HepG2 (cell line): ENCODE measurements around the gene MAGT1. TPM values are rescaled to one million over a fixed set of nuclear protein-coding genes. Genes with fewer than 3 reads are reported as not detected.

Experiments used
- ELF1 ChIP-seq: sonication (generic); formaldehyde crosslinking; IDR thresholded peaks from 2 replicates; pipeline ENCODE4 v1.4.0; 2020; ENCODE audit warnings: missing genetic modification reagents
- FOXK2 ChIP-seq: fragments of 450-650 bp; IDR thresholded peaks from 2 replicates; pipeline ENCODE4 v1.6.1; 2016
- HDAC2 ChIP-seq: sonication (generic); formaldehyde crosslinking; IDR thresholded peaks from 2 replicates; pipeline ENCODE4 v1.4.0; 2020; ENCODE audit warnings: missing genetic modification reagents
- IKZF5 ChIP-seq: IDR thresholded peaks from 2 replicates; pipeline ENCODE4 v1.6.1; 2018; ENCODE audit warnings: missing genetic modification reagents, mild to moderate bottlenecking, missing compliant biosample characterization
- KDM1A ChIP-seq: IDR thresholded peaks from 2 replicates; pipeline ENCODE4 v1.6.1; 2016; ENCODE audit warnings: missing compliant biosample characterization
- MTF2 ChIP-seq: sonication (generic); formaldehyde crosslinking; IDR thresholded peaks from 2 replicates; pipeline ENCODE4 v1.5.0; 2020; ENCODE audit warnings: missing genetic modification reagents, borderline replicate concordance
- NRL ChIP-seq: sonication (generic); formaldehyde crosslinking; IDR thresholded peaks from 2 replicates; pipeline ENCODE4 v1.5.0; 2020; ENCODE audit warnings: missing genetic modification reagents, mild to moderate bottlenecking, moderate library complexity, borderline replicate concordance
- PHB2 ChIP-seq: fragments of 450-650 bp; IDR thresholded peaks from 2 replicates; pipeline ENCODE4 v1.6.1; 2018; ENCODE audit not compliant: partially characterized antibody
- PITX1 ChIP-seq: sonication (generic); formaldehyde crosslinking; IDR thresholded peaks from 2 replicates; pipeline ENCODE4 v1.5.1; 2020; ENCODE audit warnings: mild to moderate bottlenecking, missing genetic modification reagents
- RXRB ChIP-seq: IDR thresholded peaks from 2 replicates; pipeline ENCODE4 v1.6.1; 2016; ENCODE audit warnings: borderline replicate concordance, missing genetic modification reagents, missing compliant biosample characterization
- SALL2 ChIP-seq: sonication (generic); formaldehyde crosslinking; IDR thresholded peaks from 2 replicates; pipeline ENCODE4 v1.8.1; 2023; ENCODE audit warnings: mild to moderate bottlenecking, missing genetic modification reagents, inconsistent platforms
- SATB2 ChIP-seq: sonication (generic); formaldehyde crosslinking; IDR thresholded peaks from 2 replicates; pipeline ENCODE4 v1.5.0; 2020; ENCODE audit warnings: missing genetic modification reagents
- SIX1 ChIP-seq: sonication (generic); formaldehyde crosslinking; IDR thresholded peaks from 2 replicates; pipeline ENCODE4 v1.4.0; 2020; ENCODE audit warnings: missing genetic modification reagents, borderline replicate concordance
- SUZ12 ChIP-seq: fragments of 150-350 bp; IDR thresholded peaks from 2 replicates; pipeline ENCODE4 v1.6.1; 2014; ENCODE audit warnings: low read depth, low read length
- TAF15 ChIP-seq: fragments of 200-400 bp; formaldehyde crosslinking; IDR thresholded peaks from one replicate; pipeline ENCODE4 v1.6.1; 2018; ENCODE audit warnings: mild to moderate bottlenecking, low read depth, low read length; ENCODE audit not compliant: poor library complexity, severe bottlenecking
- TRAFD1 ChIP-seq: sonication (generic); formaldehyde crosslinking; IDR thresholded peaks from 2 replicates; pipeline ENCODE4 v1.5.1; 2020; ENCODE audit warnings: missing genetic modification reagents, mild to moderate bottlenecking, borderline replicate concordance
- ZBTB34 ChIP-seq: sonication (generic); formaldehyde crosslinking; IDR thresholded peaks from 2 replicates; pipeline ENCODE4 v1.8.0; 2022; ENCODE audit warnings: mild to moderate bottlenecking, missing genetic modification reagents
- ZKSCAN5 ChIP-seq: sonication (generic); formaldehyde crosslinking; IDR thresholded peaks from 2 replicates; pipeline ENCODE4 v1.5.1; 2020; ENCODE audit warnings: mild to moderate bottlenecking, missing genetic modification reagents
- ZNF160 ChIP-seq: sonication (generic); formaldehyde crosslinking; IDR thresholded peaks from 2 replicates; pipeline ENCODE4 v1.8.0; 2022; ENCODE audit warnings: mild to moderate bottlenecking, inconsistent platforms, missing genetic modification reagents
- ZNF674 ChIP-seq: sonication (generic); formaldehyde crosslinking; IDR thresholded peaks from 2 replicates; pipeline ENCODE4 v1.5.0; 2020; ENCODE audit warnings: low read depth, mild to moderate bottlenecking, missing genetic modification reagents
- polyA plus RNA-seq, 8 experiments: library from polyadenylated mRNA; depleted of rRNA in 3 of 8; stranded (reverse) in 7 of 8; unstranded in 1 of 8; fragments of >200 nt; fragmentation: Illumina TruSeq in 4 of 8; extraction: Trizol in 4 of 8; gene quantifications; 2 replicates each; pipeline versions ENCODE4 v1.2.1 to v1.2.3, GENCODE V29; 2011 to 2016; ENCODE audit warnings: low read depth in 4 of 8, missing spikeins in 1 of 8, mixed read lengths in 1 of 8; ENCODE audit not compliant: insufficient read depth in 1 of 8
- total RNA-seq, 5 experiments: library from RNA; depleted of rRNA; stranded (reverse); fragments of >200 nt; fragmentation: Illumina TruSeq; extraction: Trizol; gene quantifications; 2 replicates each; pipeline ENCODE4 v1.2.3, GENCODE V29; 2016; ENCODE audit warnings: low read depth in 1 of 5
- TF ChIP-seq, protein P1 (sequence below): sonication (generic); formaldehyde crosslinking; IDR thresholded peaks from 2 replicates; pipeline ENCODE4 v1.5.1; 2020; ENCODE audit warnings: missing genetic modification reagents, mild to moderate bottlenecking, borderline replicate concordance
- TF ChIP-seq, protein P2 (sequence below): sonication (generic); formaldehyde crosslinking; IDR thresholded peaks from 2 replicates; pipeline ENCODE4 v1.4.0; 2020; ENCODE audit warnings: low read depth, missing genetic modification reagents

The MAGT1 gene
- total and polyA plus RNA-seq, 2 of the 13 experiments (the other 11 are each of a cell fraction or from before 2014, with no cell fraction given), result 38.0 to 75.0 TPM

- TF ChIP-seq IKZF5 (CRISPR knock-in tag) (no peak), PHB2 (no peak), PITX1 (CRISPR knock-in tag) (no peak), KDM1A (CRISPR knock-in tag) (no peak), SALL2 (CRISPR knock-in tag) (no peak), MTF2 (CRISPR knock-in tag) (no peak), FOXK2 (no peak), SATB2 (CRISPR knock-in tag) (no peak), SUZ12 (peak; percentile 35; the same call in 1 of the 2 replicates), ELF1 (no peak), SIX1 (CRISPR knock-in tag) (no peak), ZBTB34 (no peak), RXRB (CRISPR knock-in tag) (peak; percentile 27; the same call in 1 of the 2 replicates), HDAC2 (no peak), ZNF674 (no peak), ZNF160 (CRISPR knock-in tag) (no peak), ZKSCAN5 (CRISPR knock-in tag) (no peak), NRL (CRISPR knock-in tag) (no peak), TRAFD1 (CRISPR knock-in tag) (no peak), TAF15 (no peak)
- TF ChIP-seq, protein P1, sequence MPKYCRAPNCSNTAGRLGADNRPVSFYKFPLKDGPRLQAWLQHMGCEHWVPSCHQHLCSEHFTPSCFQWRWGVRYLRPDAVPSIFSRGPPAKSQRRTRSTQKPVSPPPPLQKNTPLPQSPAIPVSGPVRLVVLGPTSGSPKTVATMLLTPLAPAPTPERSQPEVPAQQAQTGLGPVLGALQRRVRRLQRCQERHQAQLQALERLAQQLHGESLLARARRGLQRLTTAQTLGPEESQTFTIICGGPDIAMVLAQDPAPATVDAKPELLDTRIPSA, result no peak
- TF ChIP-seq, protein P2, sequence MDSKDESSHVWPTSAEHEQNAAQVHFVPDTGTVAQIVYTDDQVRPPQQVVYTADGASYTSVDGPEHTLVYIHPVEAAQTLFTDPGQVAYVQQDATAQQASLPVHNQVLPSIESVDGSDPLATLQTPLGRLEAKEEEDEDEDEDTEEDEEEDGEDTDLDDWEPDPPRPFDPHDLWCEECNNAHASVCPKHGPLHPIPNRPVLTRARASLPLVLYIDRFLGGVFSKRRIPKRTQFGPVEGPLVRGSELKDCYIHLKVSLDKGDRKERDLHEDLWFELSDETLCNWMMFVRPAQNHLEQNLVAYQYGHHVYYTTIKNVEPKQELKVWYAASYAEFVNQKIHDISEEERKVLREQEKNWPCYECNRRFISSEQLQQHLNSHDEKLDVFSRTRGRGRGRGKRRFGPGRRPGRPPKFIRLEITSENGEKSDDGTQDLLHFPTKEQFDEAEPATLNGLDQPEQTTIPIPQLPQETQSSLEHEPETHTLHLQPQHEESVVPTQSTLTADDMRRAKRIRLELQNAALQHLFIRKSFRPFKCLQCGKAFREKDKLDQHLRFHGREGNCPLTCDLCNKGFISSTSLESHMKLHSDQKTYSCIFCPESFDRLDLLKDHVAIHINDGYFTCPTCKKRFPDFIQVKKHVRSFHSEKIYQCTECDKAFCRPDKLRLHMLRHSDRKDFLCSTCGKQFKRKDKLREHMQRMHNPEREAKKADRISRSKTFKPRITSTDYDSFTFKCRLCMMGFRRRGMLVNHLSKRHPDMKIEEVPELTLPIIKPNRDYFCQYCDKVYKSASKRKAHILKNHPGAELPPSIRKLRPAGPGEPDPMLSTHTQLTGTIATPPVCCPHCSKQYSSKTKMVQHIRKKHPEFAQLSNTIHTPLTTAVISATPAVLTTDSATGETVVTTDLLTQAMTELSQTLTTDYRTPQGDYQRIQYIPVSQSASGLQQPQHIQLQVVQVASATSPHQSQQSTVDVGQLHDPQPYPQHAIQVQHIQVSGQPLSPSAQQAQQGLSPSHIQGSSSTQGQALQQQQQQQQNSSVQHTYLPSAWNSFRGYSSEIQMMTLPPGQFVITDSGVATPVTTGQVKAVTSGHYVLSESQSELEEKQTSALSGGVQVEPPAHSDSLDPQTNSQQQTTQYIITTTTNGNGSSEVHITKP (CRISPR knock-in tag), result no peak
Measured at GRCh38 chrX:77899081-77899828, 4.0 kb upstream of the MAGT1 start, which contains the start of gene COX7B (continued).
